GM18907 (cell line): ENCODE data around the gene NUP160.
"Not testable (repeated sequence)": the region's sequence is repeated elsewhere in the genome, so short reads cannot be mapped to it uniquely, and the experiment has no call there.

Experiments
- ATAC-seq: cut with Tn5 transposase; IDR thresholded peaks from one replicate; pipeline ENCODE4 v1.9.1; 2021; ENCODE audit warnings: mild to moderate bottlenecking, moderate library complexity; ENCODE audit not compliant: unreplicated experiment

Gene NUP160

GRCh38 chr11:47863189-47863897 lies 15.2 kb upstream of the NUP160 start:
- ATAC-seq = no peak

GRCh38 chr11:47861728-47862127 lies 13.6 kb upstream of the NUP160 start:
- no peak for ATAC-seq

- ATAC-seq = no peak
Observed at GRCh38 chr11:47860536-47860935, 12.4 kb upstream of the NUP160 start.

- ATAC-seq = peak; percentile 34
Observed at GRCh38 chr11:47857892-47858543, 9.9 kb upstream of the NUP160 start.

GRCh38 chr11:47857485-47857884 lies 9.3 kb upstream of the NUP160 start:
- ATAC-seq = peak; percentile 40

- no peak for ATAC-seq
Observed at GRCh38 chr11:47856186-47856585, 8.0 kb upstream of the NUP160 start.

- peak; percentile 49 for ATAC-seq
Observed at GRCh38 chr11:47854667-47855066, 6.5 kb upstream of the NUP160 start.

GRCh38 chr11:47852053-47852452 lies 3.9 kb upstream of the NUP160 start:
- no peak for ATAC-seq

- ATAC-seq = peak; percentile 41
Observed at GRCh38 chr11:47850337-47850736, 2.2 kb upstream of the NUP160 start.

GRCh38 chr11:47848700-47849155 lies 578 bp upstream of the NUP160 start:
- ATAC-seq = peak; percentile 5

GRCh38 chr11:47847537-47847891 lies 636 bp downstream of the NUP160 start:
- no peak for ATAC-seq

- no peak for ATAC-seq
Observed at GRCh38 chr11:47846998-47847397, 1.2 kb downstream of the NUP160 start.

- no peak for ATAC-seq
Observed at GRCh38 chr11:47843361-47844055, 4.6 kb downstream of the NUP160 start.

GRCh38 chr11:47842749-47843148 lies 5.4 kb downstream of the NUP160 start:
- no peak for ATAC-seq

GRCh38 chr11:47837929-47838328 lies 10.2 kb downstream of the NUP160 start:
- ATAC-seq = no peak

- ATAC-seq = no peak
Observed at GRCh38 chr11:47837292-47837691, 10.9 kb downstream of the NUP160 start.

- ATAC-seq = not testable (repeated sequence)
Observed at GRCh38 chr11:47830013-47830412, 18.1 kb downstream of the NUP160 start.

- no peak for ATAC-seq
Observed at GRCh38 chr11:47828284-47828683, 19.9 kb downstream of the NUP160 start.

GRCh38 chr11:47822664-47823063 lies 25.5 kb downstream of the NUP160 start:
- ATAC-seq = not testable (repeated sequence)

GRCh38 chr11:47819743-47820142 lies 28.4 kb downstream of the NUP160 start:
- ATAC-seq = no peak

- no peak for ATAC-seq
Observed at GRCh38 chr11:47800759-47801158, 47.4 kb downstream of the NUP160 start.

- no peak for ATAC-seq
Observed at GRCh38 chr11:47797633-47798032, 50.5 kb downstream of the NUP160 start.
